ENCODE data around the gene GNAZ. TPM values are rescaled to one million over a fixed set of nuclear protein-coding genes. Genes with fewer than 3 reads are reported as not detected.

GNAZ gene
- total RNA-seq, 2 donors from 2014 or later, result 0.56 to 0.89 TPM

- no peaks in the 10 kb centered on the region for H3K9me3 Mint-ChIP-seq
- no peaks in the 10 kb centered on the region for H3K4me1 Mint-ChIP-seq (ENCODE audit: low read depth)
- H3K4me3 Mint-ChIP-seq, result no peak overlapping the region
- H3K27ac Mint-ChIP-seq, result no peak overlapping the region
- no peak for DNase-seq
- H3K36me3 Mint-ChIP-seq (ENCODE audit: insufficient read depth in 2 of 2), result no peaks in the 10 kb centered on the region
- no peak for ATAC-seq (replicated peaks in 1 of 2)
- no peaks in the 10 kb centered on the region for H3K27me3 Mint-ChIP-seq (ENCODE audit: low read depth)
These were observed 38.1 kb downstream of the GNAZ start for GRCh38 chr22:23108249-23109078.

DNA sequence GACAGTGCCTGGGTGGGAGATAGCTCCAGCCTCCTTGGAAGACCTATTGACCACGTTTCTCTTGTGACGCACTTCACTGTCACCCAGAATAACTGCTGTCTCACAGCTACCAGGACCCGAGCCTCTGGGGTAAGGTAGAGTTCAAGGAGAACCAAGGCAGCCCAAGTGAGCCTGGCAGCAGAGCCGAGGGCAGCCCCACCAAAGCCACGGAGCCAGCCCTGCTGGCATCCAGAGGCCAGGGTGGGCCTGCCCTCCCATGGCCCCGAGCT, 38.7 kb downstream of the GNAZ start:
- Mint-ChIP-seq H3K4me1 (ENCODE audit: low read depth) (no peaks in the 10 kb centered on the region), H3K36me3 (ENCODE audit: insufficient read depth in 2 of 2) (no peaks in the 10 kb centered on the region), H3K4me3 (no peak overlapping the region), H3K27ac (no peak overlapping the region), H3K9me3 (no peaks in the 10 kb centered on the region), H3K27me3 (ENCODE audit: low read depth) (no peaks in the 10 kb centered on the region)
- DNase-seq (no peak), ATAC-seq (replicated peaks in 1 of 2) (no peak)

DNA sequence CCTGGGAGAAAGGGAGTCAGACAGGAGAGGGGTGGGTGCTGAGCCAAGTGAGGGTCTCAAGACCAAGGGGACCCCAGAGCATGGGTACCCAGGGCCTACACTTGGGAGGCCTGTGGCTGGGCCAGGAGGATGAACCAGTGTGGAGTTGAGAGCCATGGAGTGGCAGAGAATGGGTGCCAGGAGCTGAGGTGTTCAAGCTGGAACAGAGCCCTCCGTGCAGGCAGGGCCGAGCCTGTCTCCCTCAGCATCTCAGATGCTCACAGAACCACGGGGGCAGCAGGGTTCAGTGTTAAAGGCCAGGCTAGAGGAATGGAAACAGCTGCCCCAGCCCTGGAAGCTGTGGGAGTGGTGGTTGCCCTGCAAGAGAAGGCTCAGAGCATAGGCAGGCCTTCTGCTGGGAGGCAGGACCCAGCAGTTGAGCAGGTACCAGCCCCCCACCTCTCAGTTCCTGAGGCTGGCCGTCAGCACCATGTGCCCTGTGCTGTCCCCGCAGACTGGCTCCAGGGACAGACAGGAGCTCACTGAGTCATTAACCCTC, 39.2 kb downstream of the GNAZ start:
- H3K9me3 Mint-ChIP-seq, result no peaks in the 10 kb centered on the region
- ATAC-seq (replicated peaks in 1 of 2), result no peak
- no peak for DNase-seq
- H3K4me1 Mint-ChIP-seq (ENCODE audit: low read depth), result no peaks in the 10 kb centered on the region
- no peak overlapping the region for H3K27ac Mint-ChIP-seq
- H3K4me3 Mint-ChIP-seq, result no peak overlapping the region
- H3K27me3 Mint-ChIP-seq (ENCODE audit: low read depth), result no peaks in the 10 kb centered on the region
- no peaks in the 10 kb centered on the region for H3K36me3 Mint-ChIP-seq (ENCODE audit: insufficient read depth in 2 of 2)

DNA sequence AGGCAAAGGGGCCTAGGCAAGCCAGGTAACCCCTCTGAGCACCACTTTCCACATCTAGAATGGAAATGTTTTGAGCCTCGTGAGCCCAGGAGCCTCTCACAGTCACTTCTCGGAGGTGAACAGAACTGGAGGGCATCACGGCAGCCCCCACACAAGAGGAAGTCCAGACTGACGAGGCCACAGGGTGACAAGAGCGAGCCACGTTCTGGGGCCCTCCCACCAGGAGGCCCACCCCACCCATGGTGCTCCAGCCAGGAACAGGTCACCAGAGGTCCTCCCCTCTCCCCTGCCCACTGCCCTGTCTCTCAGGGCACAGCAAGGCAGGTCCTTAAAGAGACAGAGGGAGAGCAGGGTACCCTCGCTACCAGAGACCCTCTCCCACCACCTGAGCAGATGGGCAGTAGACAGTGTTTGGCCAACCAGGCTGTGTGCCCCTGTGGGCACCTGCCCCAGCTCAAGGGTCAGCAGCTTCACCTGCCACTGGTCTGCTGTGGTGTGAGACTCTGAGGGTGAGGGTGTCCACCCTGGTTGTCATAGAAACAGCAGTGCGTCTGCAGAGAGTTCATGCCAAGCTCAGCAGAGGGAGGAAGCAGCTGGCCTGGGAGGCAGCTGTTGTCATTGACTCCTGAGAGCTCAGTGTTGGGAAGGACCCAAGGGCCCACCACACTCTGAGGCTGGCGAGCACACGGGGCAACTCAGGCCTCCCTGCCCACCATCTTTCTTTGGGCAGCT, 40.0 kb downstream of the GNAZ start:
- no peaks in the 10 kb centered on the region for H3K9me3 Mint-ChIP-seq
- DNase-seq (no peak), ATAC-seq (replicated peaks in 1 of 2) (no peak)
- no peaks in the 10 kb centered on the region for H3K36me3 Mint-ChIP-seq (ENCODE audit: insufficient read depth in 2 of 2)
- no peak overlapping the region for H3K27ac Mint-ChIP-seq
- H3K4me3 Mint-ChIP-seq, result no peak overlapping the region
- no peaks in the 10 kb centered on the region for H3K4me1 Mint-ChIP-seq (ENCODE audit: low read depth)
- H3K27me3 Mint-ChIP-seq (ENCODE audit: low read depth), result no peaks in the 10 kb centered on the region

GRCh38 chr22:23110922-23111527, 40.7 kb downstream of the GNAZ start:
- Mint-ChIP-seq H3K27me3 (ENCODE audit: low read depth) (no peaks in the 10 kb centered on the region), H3K4me1 (ENCODE audit: low read depth) (no peaks in the 10 kb centered on the region), H3K27ac (no peak overlapping the region), H3K36me3 (ENCODE audit: insufficient read depth in 2 of 2) (no peaks in the 10 kb centered on the region), H3K4me3 (no peak overlapping the region), H3K9me3 (no peaks in the 10 kb centered on the region)
- ATAC-seq (replicated peaks in 1 of 2) (no peak), DNase-seq (no peak)

GRCh38 chr22:23112472-23113012, 42.2 kb downstream of the GNAZ start:
- no peak for ATAC-seq (replicated peaks in 1 of 2)
- no peaks in the 10 kb centered on the region for H3K36me3 Mint-ChIP-seq (ENCODE audit: insufficient read depth in 2 of 2)
- DNase-seq, result no peak
- H3K4me1 Mint-ChIP-seq (ENCODE audit: low read depth), result no peaks in the 10 kb centered on the region
- H3K4me3 Mint-ChIP-seq, result no peak overlapping the region
- no peaks in the 10 kb centered on the region for H3K27me3 Mint-ChIP-seq (ENCODE audit: low read depth)
- H3K27ac Mint-ChIP-seq, result no peak overlapping the region
- H3K9me3 Mint-ChIP-seq, result no peaks in the 10 kb centered on the region

DNA sequence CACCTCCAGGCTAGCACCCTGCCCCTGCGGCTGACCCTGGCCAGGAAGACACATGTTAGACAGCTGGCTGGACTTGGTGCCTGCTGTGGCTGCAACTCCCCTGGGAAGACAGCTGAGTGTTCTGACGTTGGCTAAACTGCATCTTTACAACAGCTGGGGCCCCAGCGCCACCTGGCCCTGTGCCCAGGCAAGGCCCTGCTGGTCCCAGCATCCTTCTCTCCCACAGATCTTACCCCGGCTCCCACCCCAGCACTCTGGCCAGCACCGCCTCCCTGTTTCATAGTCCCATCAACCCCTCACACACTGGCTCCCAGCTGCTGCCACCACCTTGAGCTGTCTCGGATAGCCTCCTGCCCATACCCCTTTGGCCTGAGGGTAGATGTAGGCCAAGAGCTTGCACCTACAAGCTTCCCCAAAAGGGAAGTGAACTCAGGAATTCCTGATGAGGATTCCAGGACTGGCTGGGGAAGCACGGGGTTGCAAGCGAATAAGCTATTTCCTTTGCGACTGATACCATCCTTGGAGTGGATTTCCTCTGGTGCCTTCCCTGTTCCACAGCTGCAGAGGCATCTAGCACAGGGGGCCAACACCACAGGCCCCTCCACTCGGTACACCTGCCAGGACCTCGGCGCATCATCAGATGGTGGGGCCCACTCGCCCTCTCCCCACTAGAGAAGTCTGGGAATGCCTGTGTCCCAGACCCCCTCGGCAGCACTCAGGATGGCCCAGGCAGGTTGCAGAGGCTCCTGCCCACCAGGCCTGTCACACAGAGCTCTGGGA, 42.9 kb downstream of the GNAZ start:
- Mint-ChIP-seq H3K4me1 (ENCODE audit: low read depth) (no peaks in the 10 kb centered on the region), H3K27me3 (ENCODE audit: low read depth) (no peaks in the 10 kb centered on the region), H3K36me3 (ENCODE audit: insufficient read depth in 2 of 2) (no peaks in the 10 kb centered on the region), H3K9me3 (no peaks in the 10 kb centered on the region), H3K27ac (no peak overlapping the region), H3K4me3 (no peak overlapping the region)
- ATAC-seq (replicated peaks in 1 of 2) (no peak), DNase-seq (no peak)

DNA sequence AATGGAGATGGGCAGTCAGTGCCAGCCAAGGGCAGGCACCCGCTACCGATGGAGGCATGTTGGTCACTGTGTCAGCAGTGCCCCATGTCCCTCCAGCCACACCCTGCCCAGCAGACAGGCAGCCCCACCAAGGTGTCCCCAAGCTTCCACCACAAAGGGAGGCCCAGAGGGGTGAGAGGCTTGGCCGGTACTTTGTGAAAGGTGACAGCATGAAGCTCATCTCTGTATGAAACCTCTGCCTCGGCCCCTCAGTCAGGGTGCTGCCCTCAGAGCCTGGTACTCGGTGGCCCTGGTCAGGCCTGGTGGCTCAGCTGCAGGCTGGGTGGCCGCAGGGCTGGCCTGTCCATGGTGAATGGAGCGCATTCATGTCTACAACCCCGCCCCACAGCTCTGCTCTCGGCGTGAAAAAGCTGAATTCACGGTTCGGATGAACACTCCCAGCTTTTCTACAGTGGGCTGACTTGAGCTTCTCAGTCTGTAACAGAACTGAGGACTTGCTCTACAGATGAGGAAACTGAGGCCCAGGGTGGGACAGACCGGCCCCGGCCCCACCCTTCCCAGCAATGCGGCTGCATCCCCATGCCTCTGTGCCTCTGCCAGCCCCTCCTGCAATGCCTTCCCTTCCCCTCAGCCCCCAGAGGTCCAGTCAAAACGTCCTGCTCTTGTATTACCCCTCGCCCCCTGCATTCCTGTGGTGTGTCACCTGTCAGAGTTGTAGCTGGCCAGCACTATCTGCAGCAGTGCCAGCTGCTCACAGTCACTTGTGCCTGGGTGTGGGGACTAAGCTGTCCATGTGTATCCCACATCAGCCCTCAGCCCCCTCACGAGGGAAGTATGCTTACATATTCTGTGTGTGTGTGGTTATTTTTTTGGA, 43.8 kb downstream of the GNAZ start:
- DNase-seq (no peak), ATAC-seq (replicated peaks in 1 of 2) (no peak)
- no peaks in the 10 kb centered on the region for H3K36me3 Mint-ChIP-seq (ENCODE audit: insufficient read depth in 2 of 2)
- no peaks in the 10 kb centered on the region for H3K27me3 Mint-ChIP-seq (ENCODE audit: low read depth)
- no peak overlapping the region for H3K4me3 Mint-ChIP-seq
- H3K9me3 Mint-ChIP-seq, result no peaks in the 10 kb centered on the region
- no peak overlapping the region for H3K27ac Mint-ChIP-seq
- peaks cover under 1% of the 10 kb centered on the region for H3K4me1 Mint-ChIP-seq (ENCODE audit: low read depth)

DNA sequence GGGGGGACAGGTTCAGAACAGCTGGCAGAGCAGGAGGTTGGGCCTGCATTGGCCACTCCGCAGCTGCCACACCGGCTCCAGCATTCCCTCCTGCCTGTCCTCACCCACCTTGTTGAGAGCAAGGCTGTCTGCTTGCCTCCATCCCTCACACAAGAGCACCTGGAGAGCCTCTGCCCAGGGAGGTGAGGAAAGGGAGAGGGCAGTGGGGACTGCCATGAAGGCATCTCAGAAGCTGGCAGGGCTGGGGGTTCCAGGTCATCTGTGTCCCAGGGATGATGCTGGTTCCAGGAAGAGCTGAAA, 44.4 kb downstream of the GNAZ start:
- Mint-ChIP-seq H3K27me3 (ENCODE audit: low read depth) (no peaks in the 10 kb centered on the region), H3K27ac (no peak overlapping the region), H3K4me3 (no peak overlapping the region), H3K9me3 (no peaks in the 10 kb centered on the region), H3K36me3 (ENCODE audit: insufficient read depth in 2 of 2) (peaks cover 0 to 2% of the 10 kb centered on the region in 2 donors), H3K4me1 (ENCODE audit: low read depth) (peaks cover 6% of the 10 kb centered on the region)
- DNase-seq, result no peak
- no peak for ATAC-seq (replicated peaks in 1 of 2)

DNA sequence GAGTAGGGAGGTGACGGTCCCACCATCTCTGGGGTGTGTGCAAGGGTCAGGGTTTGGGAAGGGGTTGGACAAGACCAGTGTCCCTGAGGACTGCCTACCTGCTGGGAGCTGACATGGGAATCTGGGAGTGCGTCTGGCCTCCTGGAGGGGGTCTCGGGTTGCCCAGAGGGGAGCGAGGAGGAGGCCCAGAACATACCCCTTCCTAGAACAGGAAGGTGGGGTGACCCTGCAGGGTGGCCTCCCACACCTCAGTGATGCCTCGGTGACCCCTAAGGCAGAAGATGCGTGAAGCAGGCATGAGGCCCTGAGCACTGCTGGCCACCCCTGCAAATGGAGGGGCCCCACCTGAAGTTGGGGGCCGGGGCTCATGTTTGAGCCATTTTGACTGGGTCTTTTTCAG, 45.0 kb downstream of the GNAZ start:
- ATAC-seq (replicated peaks in 1 of 2), result no peak

DNA sequence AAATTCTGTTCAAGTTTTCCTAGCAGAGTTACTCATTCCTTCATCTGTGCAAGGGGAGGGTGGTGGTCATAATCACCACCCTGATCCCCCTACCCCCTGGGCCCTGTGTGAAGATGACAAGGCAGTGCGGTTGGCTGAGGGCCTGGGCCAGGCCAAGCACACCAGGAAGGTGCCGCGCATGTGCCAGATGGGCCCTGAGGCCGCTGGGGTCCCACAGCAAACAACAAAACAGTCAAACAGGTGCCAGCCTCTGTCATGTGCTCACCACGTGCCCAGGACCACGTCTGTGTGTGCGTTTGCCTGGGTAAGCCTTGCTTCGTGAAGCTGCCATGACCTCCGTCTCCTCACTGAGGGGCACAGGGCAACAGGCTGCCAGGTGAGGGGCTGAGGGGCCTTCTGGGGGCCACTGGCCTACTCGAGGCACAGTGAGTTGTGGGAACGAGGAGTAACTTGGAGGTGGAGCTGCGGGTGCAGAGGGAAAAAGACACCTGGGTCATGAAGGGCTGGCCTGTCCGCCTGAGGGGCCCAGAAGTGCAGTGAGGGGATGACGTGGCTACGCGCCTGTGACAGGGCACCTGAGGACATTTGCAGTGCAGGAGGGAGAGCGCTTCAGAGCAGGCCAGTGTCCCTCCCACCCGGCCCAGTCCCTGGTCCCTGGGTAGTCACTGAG, 45.6 kb downstream of the GNAZ start:
- H3K27me3 Mint-ChIP-seq (ENCODE audit: low read depth), result no peaks in the 10 kb centered on the region
- H3K4me1 Mint-ChIP-seq (ENCODE audit: low read depth), result peaks cover 10% of the 10 kb centered on the region
- ATAC-seq (replicated peaks in 1 of 2) (no peak), DNase-seq (no peak)
- H3K36me3 Mint-ChIP-seq (ENCODE audit: insufficient read depth in 2 of 2), result peaks cover 0 to 2% of the 10 kb centered on the region in 2 donors
- no peak overlapping the region for H3K27ac Mint-ChIP-seq
- H3K9me3 Mint-ChIP-seq, result no peaks in the 10 kb centered on the region
- H3K4me3 Mint-ChIP-seq, result no peak overlapping the region

More for the DNA sequence above, 45.0 kb downstream of the GNAZ start:
- no peak for DNase-seq
- Mint-ChIP-seq H3K4me3 (no peak overlapping the region), H3K4me1 (ENCODE audit: low read depth) (peaks cover 10% of the 10 kb centered on the region), H3K36me3 (ENCODE audit: insufficient read depth in 2 of 2) (peaks cover 0 to 2% of the 10 kb centered on the region in 2 donors), H3K9me3 (no peaks in the 10 kb centered on the region), H3K27ac (no peak overlapping the region), H3K27me3 (ENCODE audit: low read depth) (no peaks in the 10 kb centered on the region)
